Activated T-cell treated with anti-CD3 and anti-CD28 coated beads, Interleukin-2, amount 50 U/mL, for 72 hours (primary cell): ENCODE data around the gene CHM. TPM values are rescaled to one million over a fixed set of nuclear protein-coding genes. Genes with fewer than 3 reads are reported as not detected.
"Not testable (repeated sequence)": the region's sequence is repeated elsewhere in the genome, so short reads cannot be mapped to it uniquely, and the experiment has no call there.

ENCODE experiments used
- ATAC-seq, 2 donors: fragments of 150-1000 bp; cut with Tn5 transposase; replicated peaks in 1 of 2; 2 replicates each; pipeline ENCODE4 v1.10.0; 2021; ENCODE audit warnings: moderate library complexity in 2 of 2, mild to moderate bottlenecking in 1 of 2
- DNase-seq, 2 donors: peaks; one replicate each; pipeline ENCODE4 v3.0.0; 2021 to 2022; ENCODE audit warnings: mixed read lengths in 1 of 2
- H3K27ac Mint-ChIP-seq: one replicate; pipeline ENCODE4 v1.8.0; 2022; ENCODE audit warnings: mild to moderate bottlenecking, moderate library complexity, mixed read lengths
- H3K27me3 Mint-ChIP-seq: one replicate; pipeline ENCODE4 v1.8.0; 2022; ENCODE audit warnings: low read depth, mixed read lengths
- H3K36me3 Mint-ChIP-seq, 2 donors: one replicate each; pipeline ENCODE4 v1.8.0; 2022; ENCODE audit warnings: mixed read lengths in 2 of 2, mild to moderate bottlenecking in 1 of 2; ENCODE audit not compliant: insufficient read depth in 2 of 2
- H3K4me1 Mint-ChIP-seq: one replicate; pipeline ENCODE4 v1.8.0; 2022; ENCODE audit warnings: low read depth, mixed read lengths
- H3K4me3 Mint-ChIP-seq, 2 donors: one replicate each; pipeline ENCODE4 v1.8.0; 2022; ENCODE audit warnings: mild to moderate bottlenecking in 2 of 2, mixed read lengths in 2 of 2, moderate library complexity in 2 of 2
- H3K9me3 Mint-ChIP-seq, 2 donors: one replicate each; pipeline ENCODE4 v1.8.0; 2022; ENCODE audit warnings: mixed read lengths in 2 of 2
- total RNA-seq, 2 donors: library from RNA; stranded (reverse); gene quantifications; one replicate each; pipeline ENCODE4 v1.2.3, GENCODE V29; 2022

The CHM gene
- total RNA-seq, 2 donors from 2014 or later: 17.5 to 20.9 TPM

DNA sequence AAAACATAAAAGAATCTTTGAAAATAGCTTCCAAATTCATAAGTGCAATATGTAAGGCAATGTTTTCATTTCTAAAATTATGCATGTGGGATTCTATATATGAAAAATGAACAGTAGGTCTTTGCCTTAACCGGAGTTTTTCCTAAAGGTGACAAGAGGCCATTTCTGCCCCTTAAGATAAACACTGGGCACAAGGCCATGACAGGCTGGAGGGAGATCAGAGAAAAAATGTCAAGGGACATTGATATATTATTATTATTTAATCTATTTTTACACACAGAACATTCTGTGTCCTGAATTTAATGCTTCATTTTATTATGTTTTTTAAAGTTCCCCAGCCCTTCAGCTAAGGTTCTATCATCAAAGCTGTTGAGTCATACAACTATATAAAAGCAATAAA, 118.8 kb downstream of the CHM start:
- H3K27ac Mint-ChIP-seq: no peak overlapping the region
- DNase-seq (no peak), ATAC-seq (no peak)
- peaks cover 0 to 2% of the 10 kb centered on the region in 2 donors for H3K36me3 Mint-ChIP-seq
- H3K27me3 Mint-ChIP-seq: no peaks in the 10 kb centered on the region
- no peak overlapping the region for H3K4me3 Mint-ChIP-seq
- peaks cover 0 to 2% of the 10 kb centered on the region in 2 donors for H3K9me3 Mint-ChIP-seq
- H3K4me1 Mint-ChIP-seq: no peaks in the 10 kb centered on the region

DNA sequence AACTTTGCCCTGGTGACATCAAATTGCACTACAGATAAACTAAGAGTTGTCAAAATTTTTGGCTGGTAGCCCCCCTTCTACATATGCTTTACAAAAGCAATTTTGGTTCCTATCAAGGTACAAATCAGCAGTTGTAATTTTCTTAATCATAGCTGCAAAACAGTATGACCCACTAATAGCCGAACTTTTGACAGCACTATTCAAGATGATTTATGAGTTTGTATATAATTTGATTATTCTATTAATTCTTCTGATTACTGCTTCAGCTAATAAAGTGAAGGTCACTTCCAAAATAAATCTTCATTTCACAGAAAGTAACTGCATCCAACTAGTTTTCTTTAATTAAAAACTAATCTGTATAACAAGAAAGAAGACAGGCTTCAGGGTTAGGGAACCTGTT, 119.6 kb downstream of the CHM start:
- Mint-ChIP-seq H3K27ac (no peak overlapping the region), H3K27me3 (no peaks in the 10 kb centered on the region)
- no peak for ATAC-seq

DNA sequence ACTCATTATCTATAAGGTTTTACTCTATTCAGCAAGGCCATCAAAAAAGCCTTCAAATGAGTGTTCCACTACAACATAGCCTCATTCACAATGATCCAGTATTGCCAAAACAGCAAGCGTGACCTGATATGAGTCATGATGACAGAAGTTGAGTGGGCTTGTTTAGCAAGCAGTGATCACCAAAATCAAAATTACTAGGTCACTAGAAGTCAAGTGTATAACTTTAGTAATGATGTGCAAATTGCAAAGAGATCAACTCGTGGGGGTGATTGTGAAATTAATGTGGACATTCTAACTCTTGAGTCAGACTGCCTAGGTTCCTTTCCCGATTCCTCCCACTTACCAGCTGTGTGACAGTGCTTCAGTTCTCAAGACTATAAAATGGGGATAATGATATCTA, 124.5 kb downstream of the CHM start:
- Mint-ChIP-seq H3K27ac (no peak overlapping the region), H3K4me1 (no peaks in the 10 kb centered on the region), H3K27me3 (no peaks in the 10 kb centered on the region), H3K36me3 (peaks cover 0 to 3% of the 10 kb centered on the region in 2 donors), H3K4me3 (no peak overlapping the region), H3K9me3 (peaks cover 0 to 4% of the 10 kb centered on the region in 2 donors)
- peak; percentile 60 to 88 for ATAC-seq
- DNase-seq: no peak

More for the DNA sequence above, 119.6 kb downstream of the CHM start:
- no peak for DNase-seq
- H3K9me3 Mint-ChIP-seq: peaks cover 0 to 4% of the 10 kb centered on the region in 2 donors
- peaks cover 0 to 3% of the 10 kb centered on the region in 2 donors for H3K36me3 Mint-ChIP-seq
- H3K4me1 Mint-ChIP-seq: no peaks in the 10 kb centered on the region
- H3K4me3 Mint-ChIP-seq: no peak overlapping the region

DNA sequence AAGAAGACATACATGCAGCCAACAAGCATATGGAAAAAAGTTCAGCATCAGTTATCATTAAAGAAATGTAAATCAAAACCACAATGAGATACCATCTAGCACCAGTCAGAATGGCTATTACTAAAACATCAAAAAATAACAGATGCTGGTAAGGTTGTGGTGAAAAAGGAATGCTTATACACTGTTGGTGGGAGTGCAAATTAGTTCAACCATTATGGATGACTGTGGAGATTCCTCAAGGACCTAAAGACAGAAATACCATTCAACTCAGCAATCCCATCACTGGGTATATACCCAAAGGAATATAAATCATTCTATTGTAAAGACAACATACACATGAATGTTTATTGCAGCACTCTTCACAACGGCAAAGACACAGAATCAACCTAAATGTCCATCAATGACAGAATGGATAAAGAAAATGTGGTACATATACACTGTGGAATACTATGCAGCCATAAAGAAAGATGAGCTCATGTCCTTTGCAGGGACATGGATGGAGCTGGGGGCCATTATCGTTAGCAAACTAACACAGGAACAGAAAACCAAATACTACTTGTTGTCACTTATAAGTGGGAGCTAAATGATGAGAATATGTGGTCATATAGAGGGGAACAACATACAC, 130.6 kb downstream of the CHM start:
- H3K27ac Mint-ChIP-seq, H3K27me3 Mint-ChIP-seq, H3K9me3 Mint-ChIP-seq, ATAC-seq, H3K4me3 Mint-ChIP-seq, H3K4me1 Mint-ChIP-seq, H3K36me3 Mint-ChIP-seq, DNase-seq: not testable (repeated sequence)

DNA sequence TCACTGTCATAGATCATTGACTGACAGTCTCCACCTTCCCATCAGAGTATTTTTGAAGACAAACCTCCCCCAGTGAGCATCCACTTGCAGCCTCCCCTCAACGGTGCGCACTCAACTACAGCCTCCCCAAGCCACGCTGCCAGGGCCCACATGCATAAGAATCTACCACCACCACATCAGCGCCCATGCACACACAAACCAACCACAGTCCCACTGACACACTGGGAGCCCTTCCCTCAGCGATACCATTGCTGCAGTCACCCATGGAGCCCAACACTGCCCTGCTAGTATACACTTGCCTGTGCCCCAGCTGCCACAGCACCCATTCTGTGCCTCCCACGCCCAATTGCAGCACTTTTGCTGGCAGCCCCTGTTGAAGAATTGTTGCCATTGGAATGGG, 132.9 kb downstream of the CHM start:
- H3K4me3 Mint-ChIP-seq: no peak overlapping the region
- peaks cover 0 to 3% of the 10 kb centered on the region in 2 donors for H3K36me3 Mint-ChIP-seq

DNA sequence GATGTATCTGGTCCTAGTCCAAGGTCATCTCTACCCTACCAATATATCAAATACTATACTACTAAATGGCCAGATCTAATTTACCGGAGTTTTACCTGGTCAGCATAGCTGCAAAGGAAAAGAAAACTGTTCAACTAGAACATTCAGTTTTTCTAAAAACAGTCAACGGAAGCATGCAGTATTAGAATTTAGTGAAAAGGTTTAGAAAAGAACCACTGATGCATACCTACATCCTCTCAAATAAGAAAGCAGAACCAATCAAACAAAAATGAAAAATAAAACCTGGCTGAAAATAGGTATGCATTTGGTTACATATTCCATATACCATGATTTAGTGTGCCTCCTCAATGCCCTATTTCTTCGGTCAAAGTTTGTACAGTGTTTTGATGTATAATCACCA, 140.0 kb downstream of the CHM start:
- Mint-ChIP-seq H3K4me3 (no peak overlapping the region), H3K27me3 (peaks cover 6% of the 10 kb centered on the region), H3K4me1 (no peaks in the 10 kb centered on the region), H3K9me3 (no peaks in the 10 kb centered on the region), H3K27ac (no peak overlapping the region), H3K36me3 (no peaks in the 10 kb centered on the region)
- DNase-seq (no peak), ATAC-seq (no peak)

More for the DNA sequence above, 132.9 kb downstream of the CHM start:
- Mint-ChIP-seq H3K27ac (no peak overlapping the region), H3K27me3 (no peaks in the 10 kb centered on the region), H3K4me1 (no peaks in the 10 kb centered on the region), H3K9me3 (no peaks in the 10 kb centered on the region)
- DNase-seq: no peak
- ATAC-seq: no peak

DNA sequence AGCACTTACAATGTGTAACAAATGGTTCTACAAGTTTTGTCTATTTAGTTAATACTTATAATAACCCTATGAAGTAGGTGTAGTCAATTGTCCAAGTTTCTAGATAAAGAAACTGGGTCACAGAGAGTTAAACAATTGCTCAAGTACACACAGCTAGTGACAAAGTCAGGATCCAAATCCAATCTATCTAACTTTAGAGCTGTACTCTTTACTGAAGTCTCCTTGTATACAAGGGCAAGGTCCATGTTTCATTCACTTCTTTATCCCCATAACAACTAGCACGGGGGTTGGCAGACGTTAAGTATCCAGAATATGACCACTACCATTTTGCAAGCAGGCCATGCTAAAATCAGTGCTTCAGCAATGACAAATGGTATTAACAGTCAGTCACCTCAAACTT, 141.0 kb downstream of the CHM start:
- Mint-ChIP-seq H3K27ac (no peak overlapping the region), H3K4me1 (no peaks in the 10 kb centered on the region), H3K36me3 (no peaks in the 10 kb centered on the region), H3K9me3 (no peaks in the 10 kb centered on the region), H3K4me3 (no peak overlapping the region), H3K27me3 (peaks cover 6% of the 10 kb centered on the region)
- DNase-seq (no peak), ATAC-seq (no peak)

DNA sequence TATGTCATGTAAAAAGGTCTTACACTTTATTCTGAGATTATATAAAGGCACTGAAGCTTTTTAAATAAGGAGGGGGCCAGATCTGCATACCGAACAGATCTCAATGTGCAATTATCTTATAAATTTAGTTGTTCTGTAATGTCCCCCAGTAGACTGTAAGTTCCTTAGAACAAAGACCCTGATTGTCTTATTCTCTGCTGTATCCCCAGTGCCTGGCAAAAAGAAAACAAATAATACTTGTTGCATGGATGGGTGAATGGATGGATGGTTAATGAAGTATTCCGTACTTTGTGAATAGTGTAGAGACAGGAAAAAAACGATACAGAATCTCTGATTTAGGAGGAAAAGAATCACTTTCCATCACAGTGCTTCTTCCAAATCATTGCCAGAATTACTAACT, 141.5 kb downstream of the CHM start:
- H3K36me3 Mint-ChIP-seq: no peaks in the 10 kb centered on the region
- H3K9me3 Mint-ChIP-seq: no peaks in the 10 kb centered on the region
- H3K27me3 Mint-ChIP-seq: peaks cover 6% of the 10 kb centered on the region
- no peak for DNase-seq
- H3K27ac Mint-ChIP-seq: no peak overlapping the region
- ATAC-seq: no peak
- no peaks in the 10 kb centered on the region for H3K4me1 Mint-ChIP-seq
- H3K4me3 Mint-ChIP-seq: no peak overlapping the region

DNA sequence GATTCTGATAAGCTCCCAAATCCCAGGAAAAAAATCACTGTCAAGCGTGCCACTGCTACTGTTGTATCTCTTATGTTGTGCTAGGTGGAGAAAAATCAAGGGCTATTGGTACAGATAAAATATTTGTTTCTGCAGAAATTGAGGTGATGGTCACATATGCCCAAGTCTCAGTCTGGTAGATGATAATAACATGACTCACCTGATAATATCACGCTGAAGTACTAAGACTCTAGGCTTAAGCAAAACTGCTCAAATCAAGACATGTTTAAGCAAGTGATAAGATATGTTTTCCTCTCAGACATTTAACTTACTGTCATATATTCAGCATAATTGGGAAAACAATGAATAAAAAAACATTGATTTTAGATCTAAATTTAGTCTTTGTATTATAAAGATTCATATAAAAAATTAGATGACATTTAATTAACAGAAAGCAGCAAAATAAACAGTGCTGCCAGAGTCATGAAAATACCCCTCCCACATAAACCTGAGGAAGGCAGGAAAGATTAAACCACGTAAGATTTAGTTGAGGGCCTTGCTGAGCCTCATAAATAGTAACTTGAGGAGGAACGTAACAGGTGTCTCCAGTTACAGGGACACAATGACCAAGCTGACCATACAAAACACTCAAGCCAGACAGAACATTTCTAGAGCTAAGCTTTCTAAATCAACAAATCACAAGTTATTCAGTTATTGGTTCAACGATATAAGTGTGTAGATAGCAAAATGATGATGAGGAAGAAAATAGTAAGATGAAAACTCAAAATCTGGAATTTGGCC, 143.5 kb downstream of the CHM start:
- Mint-ChIP-seq H3K27me3 (peaks cover 6% of the 10 kb centered on the region), H3K27ac (no peak overlapping the region), H3K4me1 (no peaks in the 10 kb centered on the region), H3K4me3 (no peak overlapping the region), H3K36me3 (peaks cover 0 to 1% of the 10 kb centered on the region in 2 donors), H3K9me3 (no peaks in the 10 kb centered on the region)
- DNase-seq: no peak
- no peak for ATAC-seq

DNA sequence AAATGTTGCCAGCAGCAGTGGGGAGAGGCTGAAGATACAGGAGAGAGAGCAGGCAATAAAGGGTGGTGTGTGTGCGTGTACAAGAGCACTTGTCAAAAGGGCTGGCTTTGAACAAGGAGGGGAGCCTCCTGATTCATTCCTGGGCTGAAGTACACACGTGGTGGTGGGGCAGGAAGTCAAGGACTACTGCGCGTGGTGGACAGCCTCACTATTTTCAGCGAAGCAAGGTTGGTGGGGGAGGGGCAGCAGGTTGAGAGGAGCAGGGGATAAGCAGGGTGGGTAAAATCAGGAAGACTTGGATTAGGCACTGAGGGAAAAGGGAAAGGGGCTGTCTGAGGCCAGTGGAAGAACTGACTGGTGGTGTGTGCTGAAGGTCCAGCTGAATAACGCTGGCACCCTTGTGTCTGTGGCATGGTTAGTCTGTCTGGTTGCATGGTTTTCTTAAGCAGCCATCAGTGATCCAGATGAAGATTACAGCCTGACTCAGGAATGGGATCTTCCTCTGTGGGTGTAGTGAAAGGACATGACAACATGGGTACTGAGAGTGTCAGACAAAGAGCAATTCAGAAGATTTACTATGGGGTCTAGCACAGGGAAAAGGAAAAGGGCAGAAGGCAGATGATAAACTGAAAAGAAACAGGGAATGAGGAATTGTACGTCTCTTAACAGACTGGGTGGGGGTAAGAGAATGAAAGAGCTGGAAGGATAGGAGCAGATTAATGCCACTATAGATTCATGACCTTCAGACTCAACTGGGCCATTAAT, 149.8 kb downstream of the CHM start:
- no peak overlapping the region for H3K27ac Mint-ChIP-seq
- peaks cover 1 to 2% of the 10 kb centered on the region in 2 donors for H3K36me3 Mint-ChIP-seq

DNA sequence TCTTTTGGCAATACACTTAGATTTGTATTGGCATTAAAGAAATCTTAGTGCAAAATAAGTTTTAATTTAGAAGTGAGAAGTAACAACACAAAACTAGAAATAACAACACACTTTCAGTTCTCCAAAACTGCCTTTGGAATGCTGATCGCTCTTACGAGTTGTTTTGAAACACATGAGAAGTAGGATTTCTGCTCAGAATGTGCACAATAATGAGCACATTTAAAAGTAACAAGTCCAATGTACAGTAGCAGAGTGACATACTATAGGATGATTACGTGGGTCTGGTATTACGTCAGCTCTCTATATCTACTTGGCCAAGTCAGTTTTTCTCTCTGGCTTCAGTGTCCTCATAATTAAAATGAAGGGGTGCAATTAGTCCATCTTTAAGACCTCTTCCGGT, 164.8 kb downstream of the CHM start:
- Mint-ChIP-seq H3K36me3 (peaks cover under 1 to 3% of the 10 kb centered on the region in 2 donors), H3K27me3 (no peaks in the 10 kb centered on the region), H3K4me1 (no peaks in the 10 kb centered on the region), H3K27ac (no peak overlapping the region), H3K4me3 (no peak overlapping the region), H3K9me3 (no peaks in the 10 kb centered on the region)
- no peak for ATAC-seq
- no peak for DNase-seq

More for the DNA sequence above, 149.8 kb downstream of the CHM start:
- Mint-ChIP-seq H3K9me3 (no peaks in the 10 kb centered on the region), H3K27me3 (no peaks in the 10 kb centered on the region), H3K4me1 (no peaks in the 10 kb centered on the region), H3K4me3 (no peak overlapping the region)
- ATAC-seq: no peak
- DNase-seq: no peak

DNA sequence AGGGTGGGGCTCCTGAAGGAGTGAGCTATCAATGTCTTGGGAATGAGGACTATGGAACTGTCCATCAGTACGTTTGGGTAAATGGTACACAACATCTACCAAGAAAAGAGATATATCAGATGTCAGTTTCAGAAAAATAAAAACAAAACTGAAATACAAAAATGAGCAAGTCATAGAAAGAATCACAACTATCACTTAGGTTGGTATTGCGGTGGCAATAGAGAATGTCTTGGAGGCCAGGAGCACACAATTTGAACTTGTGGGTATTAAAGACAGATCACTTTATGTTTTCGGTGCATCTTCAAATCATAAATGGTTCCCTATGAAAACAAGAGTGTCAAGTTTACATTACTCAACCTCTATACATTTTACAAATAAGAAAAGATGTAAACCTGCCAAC, 176.8 kb downstream of the CHM start:
- Mint-ChIP-seq H3K27me3 (no peaks in the 10 kb centered on the region), H3K36me3 (peaks cover 16 to 21% of the 10 kb centered on the region in 2 donors), H3K27ac (no peak overlapping the region), H3K9me3 (peaks cover under 1 to 4% of the 10 kb centered on the region in 2 donors), H3K4me1 (no peaks in the 10 kb centered on the region), H3K4me3 (no peak overlapping the region)
- DNase-seq: no peak
- no peak for ATAC-seq

DNA sequence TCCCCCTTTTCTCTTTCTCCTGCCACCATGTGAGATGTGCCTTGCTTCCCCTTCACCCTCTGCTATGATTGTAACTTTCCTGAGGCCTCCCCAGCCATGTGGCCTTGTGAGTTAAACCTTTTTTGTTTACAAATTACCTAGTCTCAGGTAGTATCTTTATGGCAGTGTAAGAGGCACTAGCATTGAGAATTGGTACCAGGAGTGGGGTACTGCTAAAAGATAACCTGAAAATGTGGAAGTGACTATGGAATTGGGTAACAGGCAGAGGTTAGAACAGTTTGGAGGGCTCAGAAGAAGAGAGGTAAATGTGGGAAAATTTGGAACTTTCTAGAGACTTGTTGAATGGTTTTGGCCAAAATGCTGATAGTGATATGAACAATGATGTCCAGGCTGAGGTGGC, 182.0 kb downstream of the CHM start:
- DNase-seq (no peak), ATAC-seq (no peak)
- Mint-ChIP-seq H3K27ac (no peak overlapping the region), H3K9me3 (peaks cover 4 to 7% of the 10 kb centered on the region in 2 donors), H3K4me1 (no peaks in the 10 kb centered on the region), H3K4me3 (no peak overlapping the region), H3K27me3 (no peaks in the 10 kb centered on the region), H3K36me3 (peaks cover 22 to 25% of the 10 kb centered on the region in 2 donors)
